ENCODE measurements around the gene RAD18. TPM values are rescaled to one million over a fixed set of nuclear protein-coding genes. Genes with fewer than 3 reads are reported as not detected.
A peak's percentile ranks its signal among the peaks of the same experiment; 100 is the strongest.

The RAD18 gene
- total RNA-seq, 2 donors from 2014 or later = 44.5 to 51.7 TPM

DNA sequence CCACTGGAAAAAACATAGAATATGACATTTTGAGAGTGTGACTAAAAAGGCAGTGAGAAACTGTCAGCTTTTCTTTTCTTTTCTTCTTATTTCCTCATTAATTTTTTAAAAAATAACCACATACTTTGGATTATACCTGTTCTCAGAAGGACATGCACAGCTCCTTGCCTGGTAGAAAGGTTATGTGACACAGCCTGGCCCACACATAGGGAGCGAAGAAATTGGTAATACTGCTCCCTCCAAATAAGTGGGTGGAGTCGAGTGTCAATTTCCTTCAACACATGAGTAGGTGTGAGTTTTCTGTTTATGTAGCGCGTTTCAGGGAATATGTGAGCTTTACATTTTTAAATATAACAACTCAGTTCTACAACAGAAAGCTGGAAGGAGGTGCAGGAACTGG lies 28.9 kb upstream of the RAD18 start:
- no peak overlapping the region for H3K27ac Mint-ChIP-seq
- H3K4me3 Mint-ChIP-seq = no peak overlapping the region
- no peak for ATAC-seq (replicated peaks in 1 of 2)
- peaks cover 8% of the 10 kb centered on the region for H3K4me1 Mint-ChIP-seq (ENCODE audit: low read depth)
- H3K27me3 Mint-ChIP-seq (ENCODE audit: low read depth) = no peaks in the 10 kb centered on the region
- no peak for DNase-seq
- H3K9me3 Mint-ChIP-seq = no peaks in the 10 kb centered on the region
- no peaks in the 10 kb centered on the region for H3K36me3 Mint-ChIP-seq (ENCODE audit: insufficient read depth in 2 of 2)

- Mint-ChIP-seq H3K4me1 (ENCODE audit: low read depth) (peaks cover 8% of the 10 kb centered on the region), H3K9me3 (no peaks in the 10 kb centered on the region), H3K36me3 (ENCODE audit: insufficient read depth in 2 of 2) (no peaks in the 10 kb centered on the region), H3K27ac (no peak overlapping the region), H3K27me3 (ENCODE audit: low read depth) (no peaks in the 10 kb centered on the region), H3K4me3 (no peak overlapping the region)
- ATAC-seq (replicated peaks in 1 of 2) = no peak
- DNase-seq = no peak
Measured at GRCh38 chr3:8990266-8991215, 27.3 kb upstream of the RAD18 start.

DNA sequence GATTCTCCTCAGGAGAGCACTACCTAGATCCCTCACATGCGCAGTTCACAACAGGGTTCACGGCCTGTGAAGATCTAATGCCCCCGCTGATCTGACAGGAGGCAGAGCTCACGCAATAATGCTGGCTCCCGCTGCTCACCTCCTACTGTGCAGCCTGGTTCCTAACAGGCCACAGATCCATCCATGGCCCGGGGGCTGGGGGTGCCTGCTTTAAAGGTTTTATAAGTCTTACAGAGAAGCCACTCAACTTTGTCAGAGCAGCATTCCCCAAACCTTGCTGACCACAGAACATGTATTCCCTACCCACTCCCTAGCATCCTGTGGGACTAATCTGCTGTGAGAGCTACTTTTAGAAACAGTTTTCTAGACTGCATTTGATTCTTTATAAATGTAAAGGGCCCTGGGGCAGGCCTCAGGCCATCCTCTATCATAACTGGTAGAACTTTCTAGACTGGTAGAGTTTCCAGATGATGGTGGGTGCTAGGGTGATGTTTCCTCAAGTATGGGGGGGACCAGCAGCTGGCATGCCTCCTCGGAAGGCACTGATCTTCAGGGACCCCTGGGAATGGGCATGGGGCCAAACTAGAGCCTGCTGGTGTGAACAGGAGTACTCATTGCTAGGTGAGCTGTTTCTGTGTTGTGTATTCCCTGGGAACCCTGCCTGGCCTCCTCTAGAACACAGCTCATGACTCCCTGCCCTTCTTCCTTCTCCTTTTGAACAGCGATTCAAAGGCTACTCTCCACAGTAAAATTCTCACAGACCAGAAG lies 25.7 kb upstream of the RAD18 start:
- Mint-ChIP-seq H3K9me3 (no peaks in the 10 kb centered on the region), H3K4me1 (ENCODE audit: low read depth) (peaks cover 8% of the 10 kb centered on the region), H3K36me3 (ENCODE audit: insufficient read depth in 2 of 2) (no peaks in the 10 kb centered on the region), H3K27me3 (ENCODE audit: low read depth) (no peaks in the 10 kb centered on the region), H3K4me3 (no peak overlapping the region), H3K27ac (no peak overlapping the region)
- no peak for DNase-seq
- ATAC-seq (replicated peaks in 1 of 2) = no peak

GRCh38 chr3:8988384-8988655 lies 25.0 kb upstream of the RAD18 start:
- no peak overlapping the region for H3K27ac Mint-ChIP-seq
- peaks cover 8% of the 10 kb centered on the region for H3K4me1 Mint-ChIP-seq (ENCODE audit: low read depth)
- H3K27me3 Mint-ChIP-seq (ENCODE audit: low read depth) = no peaks in the 10 kb centered on the region
- no peak for DNase-seq
- H3K4me3 Mint-ChIP-seq = no peak overlapping the region
- no peak for ATAC-seq (replicated peaks in 1 of 2)
- H3K9me3 Mint-ChIP-seq = no peaks in the 10 kb centered on the region
- no peaks in the 10 kb centered on the region for H3K36me3 Mint-ChIP-seq (ENCODE audit: insufficient read depth in 2 of 2)

GRCh38 chr3:8987645-8988383 lies 24.5 kb upstream of the RAD18 start:
- Mint-ChIP-seq H3K9me3 (no peaks in the 10 kb centered on the region), H3K36me3 (ENCODE audit: insufficient read depth in 2 of 2) (no peaks in the 10 kb centered on the region), H3K27me3 (ENCODE audit: low read depth) (no peaks in the 10 kb centered on the region), H3K4me1 (ENCODE audit: low read depth) (peaks cover 8% of the 10 kb centered on the region), H3K27ac (no peak overlapping the region), H3K4me3 (peak overlapping the region in 1 of 2 donors; percentile 50)
- peak; percentile 77 to 85 for ATAC-seq (replicated peaks in 1 of 2)
- DNase-seq = peak; percentile 65 to 66

GRCh38 chr3:8987226-8987625 lies 24.0 kb upstream of the RAD18 start:
- DNase-seq = no peak
- H3K27ac Mint-ChIP-seq = no peak overlapping the region
- no peak for ATAC-seq (replicated peaks in 1 of 2)
- H3K36me3 Mint-ChIP-seq (ENCODE audit: insufficient read depth in 2 of 2) = no peaks in the 10 kb centered on the region
- H3K27me3 Mint-ChIP-seq (ENCODE audit: low read depth) = no peaks in the 10 kb centered on the region
- H3K4me1 Mint-ChIP-seq (ENCODE audit: low read depth) = peaks cover 8% of the 10 kb centered on the region
- no peaks in the 10 kb centered on the region for H3K9me3 Mint-ChIP-seq
- no peak overlapping the region for H3K4me3 Mint-ChIP-seq

DNA sequence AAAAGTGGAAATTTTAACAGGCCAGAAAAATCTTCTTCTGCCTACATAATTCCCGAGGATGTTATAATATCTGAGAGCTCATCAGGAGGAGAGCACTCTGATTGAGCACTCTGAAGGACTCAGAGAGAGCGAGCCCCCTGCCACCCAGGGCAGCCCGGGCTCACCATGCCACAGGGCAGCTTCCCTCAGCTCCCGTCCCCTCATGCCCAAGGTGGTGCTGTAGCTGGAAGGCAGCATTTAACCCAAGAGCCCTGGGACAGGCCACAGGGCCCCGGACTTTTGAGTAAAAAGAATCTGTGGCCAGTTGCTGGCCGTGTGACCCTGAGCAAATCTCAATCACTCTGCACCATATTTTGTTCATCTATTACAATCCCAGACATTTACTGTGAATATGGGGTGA lies 23.5 kb upstream of the RAD18 start:
- H3K9me3 Mint-ChIP-seq = no peaks in the 10 kb centered on the region
- H3K4me1 Mint-ChIP-seq (ENCODE audit: low read depth) = peaks cover 8% of the 10 kb centered on the region
- ATAC-seq (replicated peaks in 1 of 2) = no peak
- no peaks in the 10 kb centered on the region for H3K27me3 Mint-ChIP-seq (ENCODE audit: low read depth)
- no peak overlapping the region for H3K4me3 Mint-ChIP-seq
- no peaks in the 10 kb centered on the region for H3K36me3 Mint-ChIP-seq (ENCODE audit: insufficient read depth in 2 of 2)
- DNase-seq = no peak
- H3K27ac Mint-ChIP-seq = no peak overlapping the region

- H3K4me3 Mint-ChIP-seq = no peak overlapping the region
- no peaks in the 10 kb centered on the region for H3K36me3 Mint-ChIP-seq (ENCODE audit: insufficient read depth in 2 of 2)
- no peak for ATAC-seq (replicated peaks in 1 of 2)
- H3K4me1 Mint-ChIP-seq (ENCODE audit: low read depth) = peaks cover 8% of the 10 kb centered on the region
- no peak for DNase-seq
- H3K27ac Mint-ChIP-seq = no peak overlapping the region
- no peaks in the 10 kb centered on the region for H3K27me3 Mint-ChIP-seq (ENCODE audit: low read depth)
- H3K9me3 Mint-ChIP-seq = no peaks in the 10 kb centered on the region
Measured at GRCh38 chr3:8985876-8986275, 22.6 kb upstream of the RAD18 start.

- no peaks in the 10 kb centered on the region for H3K36me3 Mint-ChIP-seq (ENCODE audit: insufficient read depth in 2 of 2)
- no peak for DNase-seq
- peaks cover 8% of the 10 kb centered on the region for H3K4me1 Mint-ChIP-seq (ENCODE audit: low read depth)
- H3K9me3 Mint-ChIP-seq = no peaks in the 10 kb centered on the region
- no peak for ATAC-seq (replicated peaks in 1 of 2)
- H3K27me3 Mint-ChIP-seq (ENCODE audit: low read depth) = no peaks in the 10 kb centered on the region
- H3K4me3 Mint-ChIP-seq = no peak overlapping the region
- no peak overlapping the region for H3K27ac Mint-ChIP-seq
Measured at GRCh38 chr3:8985411-8985831, 22.1 kb upstream of the RAD18 start.

- Mint-ChIP-seq H3K27ac (no peak overlapping the region), H3K9me3 (no peaks in the 10 kb centered on the region), H3K27me3 (ENCODE audit: low read depth) (no peaks in the 10 kb centered on the region), H3K36me3 (ENCODE audit: insufficient read depth in 2 of 2) (no peaks in the 10 kb centered on the region), H3K4me3 (no peak overlapping the region), H3K4me1 (ENCODE audit: low read depth) (peaks cover 8% of the 10 kb centered on the region)
- DNase-seq (no peak), ATAC-seq (replicated peaks in 1 of 2) (no peak)
Measured at GRCh38 chr3:8984526-8984925, 21.3 kb upstream of the RAD18 start.

GRCh38 chr3:8984081-8984480 lies 20.8 kb upstream of the RAD18 start:
- ATAC-seq (replicated peaks in 1 of 2) = no peak
- Mint-ChIP-seq H3K36me3 (ENCODE audit: insufficient read depth in 2 of 2) (no peaks in the 10 kb centered on the region), H3K9me3 (peaks cover 0 to 3% of the 10 kb centered on the region in 2 donors), H3K27me3 (ENCODE audit: low read depth) (no peaks in the 10 kb centered on the region), H3K4me1 (ENCODE audit: low read depth) (peaks cover 8% of the 10 kb centered on the region), H3K4me3 (no peak overlapping the region), H3K27ac (no peak overlapping the region)
- DNase-seq = no peak

- Mint-ChIP-seq H3K36me3 (ENCODE audit: insufficient read depth in 2 of 2) (no peaks in the 10 kb centered on the region), H3K4me3 (no peak overlapping the region), H3K9me3 (peaks cover 0 to 3% of the 10 kb centered on the region in 2 donors), H3K4me1 (ENCODE audit: low read depth) (peaks cover 8% of the 10 kb centered on the region), H3K27ac (no peak overlapping the region), H3K27me3 (ENCODE audit: low read depth) (no peaks in the 10 kb centered on the region)
- DNase-seq (no peak), ATAC-seq (replicated peaks in 1 of 2) (no peak)
Measured at GRCh38 chr3:8983591-8983990, 20.3 kb upstream of the RAD18 start.

DNA sequence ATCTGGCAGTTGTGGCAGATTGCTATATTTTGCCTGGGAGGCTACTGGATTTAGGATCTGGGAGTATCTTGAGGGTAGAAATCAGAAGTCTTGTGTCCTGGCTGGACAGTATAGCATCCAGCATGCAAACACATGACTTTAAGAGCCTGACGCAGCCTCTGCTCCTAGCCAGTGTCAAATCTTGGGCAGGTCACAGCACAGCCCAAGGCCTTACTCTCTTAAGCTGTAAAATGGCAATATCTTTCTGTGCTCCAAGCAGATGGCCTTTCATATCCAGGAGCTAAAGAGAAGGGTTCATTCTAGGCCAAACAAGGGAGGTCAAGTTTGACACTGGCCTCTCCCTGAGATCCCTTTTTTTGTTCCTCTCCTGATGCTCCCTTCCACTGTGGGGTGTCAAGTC lies 19.8 kb upstream of the RAD18 start:
- Mint-ChIP-seq H3K27ac (no peak overlapping the region), H3K4me3 (no peak overlapping the region), H3K36me3 (ENCODE audit: insufficient read depth in 2 of 2) (no peaks in the 10 kb centered on the region), H3K4me1 (ENCODE audit: low read depth) (peaks cover 5% of the 10 kb centered on the region), H3K9me3 (peaks cover 0 to 3% of the 10 kb centered on the region in 2 donors), H3K27me3 (ENCODE audit: low read depth) (no peaks in the 10 kb centered on the region)
- ATAC-seq (replicated peaks in 1 of 2) (no peak), DNase-seq (no peak)
